Activated CD4-positive, alpha-beta T cell treated with anti-CD3 and anti-CD28 coated beads, Interleukin-2, amount 50 U/mL, for 48 hours (primary cell): ENCODE data around the gene TNPO2.

Experiments used
- DNase-seq, 2 experiments: peaks; one replicate each; pipeline ENCODE4 v3.0.0-alpha.2; 2020

The TNPO2 gene

GRCh38 chr19:12672744-12673143, 51.0 kb downstream of the TNPO2 start:
- DNase-seq, result no peak

- no peak for DNase-seq
Measured at GRCh38 chr19:12670159-12670928, 53.4 kb downstream of the TNPO2 start.

- peak; percentile 77 to 82 for DNase-seq
Measured at GRCh38 chr19:12669270-12670158, 54.2 kb downstream of the TNPO2 start.

GRCh38 chr19:12668932-12669269, 54.8 kb downstream of the TNPO2 start:
- peak; percentile 62 to 71 for DNase-seq

GRCh38 chr19:12668346-12668745, 55.4 kb downstream of the TNPO2 start:
- no peak for DNase-seq

GRCh38 chr19:12667731-12668302, 55.9 kb downstream of the TNPO2 start:
- no peak for DNase-seq

GRCh38 chr19:12666265-12667048, 57.3 kb downstream of the TNPO2 start, which contains the start of the genes MAN2B1 and WDR83:
TSS of gene MAN2B1 (minus strand) at chr19:12666742. CDS start at chr19:12666701, 41 bp downstream.
TSS of gene WDR83 (plus strand) at chr19:12666807. CDS start at chr19:12669791, 2,984 bp downstream.
- DNase-seq, result peak; percentile 84 to 86

GRCh38 chr19:12665671-12666264, 58.0 kb downstream of the TNPO2 start:
- DNase-seq, result peak; percentile 30 to 40

- DNase-seq, result peak; percentile 57 to 65
Measured at GRCh38 chr19:12665281-12665573, 58.5 kb downstream of the TNPO2 start.

- DNase-seq, result peak in 1 of 2 experiments; percentile 24
Measured at GRCh38 chr19:12664406-12665280, 59.1 kb downstream of the TNPO2 start.

- DNase-seq, result no peak
Measured at GRCh38 chr19:12660980-12661379, 62.8 kb downstream of the TNPO2 start.

- no peak for DNase-seq
Measured at GRCh38 chr19:12657966-12658365, 65.8 kb downstream of the TNPO2 start.

- DNase-seq, result peak; percentile 42 to 46
Measured at GRCh38 chr19:12656899-12657571, 66.7 kb downstream of the TNPO2 start.

GRCh38 chr19:12655546-12655945, 68.2 kb downstream of the TNPO2 start:
- DNase-seq, result no peak

- no peak for DNase-seq
Measured at GRCh38 chr19:12652219-12652618, 71.5 kb downstream of the TNPO2 start.

GRCh38 chr19:12649941-12650340, 73.8 kb downstream of the TNPO2 start:
- DNase-seq, result no peak
